CD4-positive, alpha-beta T cell (primary cell): ENCODE data around the gene TMEM26. TPM values are rescaled to one million over a fixed set of nuclear protein-coding genes. Genes with fewer than 3 reads are reported as not detected.
A peak's percentile ranks its signal among the peaks of the same experiment; 100 is the strongest.

Experiments
- ATAC-seq: fragments of 200-7000 bp; cut with Tn5 transposase; one replicate; pipeline ENCODE4 v1.10.0; 2022; ENCODE audit warnings: mild to moderate bottlenecking; ENCODE audit not compliant: poor library complexity
- CTCF ChIA-PET: fragments of 350-600 bp; sonication (Branson Sonifier 250); formaldehyde crosslinking; loops from one replicate; lab custom pipeline; 2021; ENCODE audit warnings: antibody characterized with exemption, inconsistent platforms; lab: Charles Lee
- POLR2A ChIA-PET: fragments of 350-600 bp; sonication (Branson Sonifier 250); formaldehyde crosslinking; loops from one replicate; lab custom pipeline; 2021; ENCODE audit warnings: antibody characterized with exemption, inconsistent platforms; lab: Charles Lee
- DNase-seq, 14 experiments: peaks; one replicate each; pipeline ENCODE4 v3.0.0-alpha.2; 2013 to 2020; ENCODE audit warnings: mixed read lengths in 2 of 14
- H3K27ac ChIP-seq, 2 donors: one replicate each; pipeline versions ENCODE4 v1.5.1 to v1.7.0; 2013; ENCODE audit warnings: low read length in 2 of 2, low read depth in 1 of 2, mild to moderate bottlenecking in 1 of 2
- H3K27me3 ChIP-seq, 2 experiments: 1 replicate in 1 of 2; 2 replicates in 1 of 2; pipeline versions ENCODE4 v1.6.1 to v1.7.0; 2013; ENCODE audit warnings: low read length in 2 of 2, control low read depth in 1 of 2, mild to moderate bottlenecking in 1 of 2, moderate library complexity in 1 of 2; ENCODE audit not compliant: insufficient read depth in 2 of 2, control insufficient read depth in 1 of 2
- H3K36me3 ChIP-seq: one replicate; pipeline ENCODE4 v1.6.1; 2013; ENCODE audit warnings: low read length, control low read depth; ENCODE audit not compliant: insufficient read depth
- H3K4me1 ChIP-seq: one replicate; pipeline ENCODE4 v1.6.1; 2013; ENCODE audit warnings: low read length, control low read depth; ENCODE audit not compliant: insufficient read depth
- H3K4me3 ChIP-seq: one replicate; pipeline ENCODE4 v1.5.1; 2013; ENCODE audit warnings: mild to moderate bottlenecking, low read length, moderate library complexity
- H3K9me3 ChIP-seq, 2 experiments: 1 replicate in 1 of 2; 2 replicates in 1 of 2; pipeline versions ENCODE4 v1.6.1 to v1.7.0; 2013; ENCODE audit warnings: low read length in 2 of 2, mild to moderate bottlenecking in 2 of 2, control low read depth in 1 of 2, moderate library complexity in 1 of 2; ENCODE audit not compliant: control insufficient read depth in 1 of 2, insufficient read depth in 1 of 2
- H3K27ac Mint-ChIP-seq: one replicate; pipeline ENCODE4 v1.8.0; 2020; ENCODE audit warnings: mixed read lengths
- H3K27me3 Mint-ChIP-seq: one replicate; pipeline ENCODE4 v1.8.0; 2021; ENCODE audit warnings: mixed read lengths
- H3K36me3 Mint-ChIP-seq: one replicate; pipeline ENCODE4 v1.8.0; 2021; ENCODE audit warnings: low read depth, mixed read lengths
- H3K4me1 Mint-ChIP-seq: one replicate; pipeline ENCODE4 v1.8.0; 2021; ENCODE audit warnings: low read depth, mixed read lengths
- H3K4me3 Mint-ChIP-seq: one replicate; pipeline ENCODE4 v1.8.0; 2020; ENCODE audit warnings: mild to moderate bottlenecking, mixed read lengths
- H3K9me3 Mint-ChIP-seq: one replicate; pipeline ENCODE4 v1.8.0; 2020; ENCODE audit warnings: mixed read lengths
- CTCF ChIP-seq: fragments of 200-600 bp; IDR thresholded peaks from one replicate; pipeline ENCODE4 v1.8.0; 2022; ENCODE audit warnings: antibody characterized with exemption, mild to moderate bottlenecking
- intact Hi-C, 2 experiments: fragments of 100-400 bp; cut with DNase I in 1 of 2; cut with micrococcal nuclease in 1 of 2; formaldehyde crosslinking; loops; one replicate each; pipeline versions ENCODE4 v1.15.1 to v1.9.0; 2023 to 2025; cut with DNase I, micrococcal nuclease
- total RNA-seq, 174 experiments: library from RNA in 2 of 174; stranded (reverse) in 2 of 174; gene quantifications; one replicate each; pipeline ENCODE4 v1.2.3 and lab custom pipeline; 2021 to 2026

TMEM26 gene
- total RNA-seq, 2 experiments from 2014 or later, result not detected

GRCh38 chr10:61487506-61487905, 34.3 kb upstream of the TMEM26 start:
- Histone ChIP-seq H3K36me3 (no peaks in the 10 kb centered on the region), H3K9me3 (no peaks in the 10 kb centered on the region), H3K4me3 (no peak overlapping the region), H3K4me1 (no peaks in the 10 kb centered on the region), H3K27me3 (no peaks in the 10 kb centered on the region), H3K27ac (no peak overlapping the region)
- ATAC-seq, result no peak
- Mint-ChIP-seq H3K27ac (no peak overlapping the region), H3K4me1 (no peaks in the 10 kb centered on the region), H3K27me3 (peaks cover 3% of the 10 kb centered on the region), H3K9me3 (no peaks in the 10 kb centered on the region), H3K36me3 (no peaks in the 10 kb centered on the region), H3K4me3 (no peak overlapping the region)
- CTCF ChIA-PET, result interaction anchor here (1.5 kb wide), 1 partner anchor 11 kb away, joined by 3 read pairs; no protein-coding TSS in a partner anchor
- no peak for DNase-seq
- intact Hi-C loops, result no loop called here
- TF ChIP-seq CTCF, result no peak
- POLR2A ChIA-PET, result no interaction called here

DNA sequence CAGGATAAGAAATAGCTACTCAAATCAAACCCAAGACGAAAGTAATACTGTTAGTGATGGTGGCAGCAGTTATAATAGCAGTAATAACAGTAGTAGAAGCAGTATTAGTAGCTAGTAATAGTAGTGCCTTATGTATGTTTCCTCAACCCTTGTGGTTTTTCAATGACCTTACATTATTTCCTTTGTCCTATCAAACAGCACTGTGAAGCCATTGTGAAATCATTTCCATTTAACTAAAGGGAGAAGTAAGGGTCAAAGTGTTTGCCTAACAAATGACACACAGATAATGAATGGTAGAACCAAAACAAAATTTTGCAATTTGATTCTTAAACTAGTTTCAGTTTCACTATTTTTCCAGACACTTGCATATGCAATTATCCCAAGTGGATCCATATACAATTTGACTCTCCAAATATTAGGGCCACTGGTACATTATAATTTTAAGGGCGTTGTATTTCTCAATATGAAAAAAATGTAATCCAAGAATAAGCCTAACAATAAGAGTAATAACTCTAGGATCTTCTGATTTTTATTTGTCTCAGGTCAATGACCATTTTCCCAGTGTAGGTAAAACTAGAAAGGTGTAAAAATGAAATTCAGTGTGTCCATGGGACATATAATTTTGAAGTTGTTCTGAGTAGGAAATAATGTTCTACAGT, 33.7 kb upstream of the TMEM26 start:
- Histone ChIP-seq H3K4me1 (no peaks in the 10 kb centered on the region), H3K4me3 (no peak overlapping the region), H3K27ac (no peak overlapping the region), H3K36me3 (no peaks in the 10 kb centered on the region), H3K9me3 (no peaks in the 10 kb centered on the region), H3K27me3 (no peaks in the 10 kb centered on the region)
- TF ChIP-seq CTCF, result no peak
- ChIA-PET POLR2A (no interaction called here), CTCF (interaction anchor here (1.5 kb wide), 1 partner anchor 11 kb away, joined by 3 read pairs; no protein-coding TSS in a partner anchor)
- no peaks in the 10 kb centered on the region for H3K4me1 Mint-ChIP-seq
- no peaks in the 10 kb centered on the region for H3K36me3 Mint-ChIP-seq
- no peaks in the 10 kb centered on the region for H3K9me3 Mint-ChIP-seq
- H3K4me3 Mint-ChIP-seq, result no peak overlapping the region
- intact Hi-C loops, result no loop called here
- peaks cover 3% of the 10 kb centered on the region for H3K27me3 Mint-ChIP-seq
- H3K27ac Mint-ChIP-seq, result no peak overlapping the region
- no peak for ATAC-seq
- peak in 3 of 14 experiments; percentile 3 to 30 (median 27) for DNase-seq

DNA sequence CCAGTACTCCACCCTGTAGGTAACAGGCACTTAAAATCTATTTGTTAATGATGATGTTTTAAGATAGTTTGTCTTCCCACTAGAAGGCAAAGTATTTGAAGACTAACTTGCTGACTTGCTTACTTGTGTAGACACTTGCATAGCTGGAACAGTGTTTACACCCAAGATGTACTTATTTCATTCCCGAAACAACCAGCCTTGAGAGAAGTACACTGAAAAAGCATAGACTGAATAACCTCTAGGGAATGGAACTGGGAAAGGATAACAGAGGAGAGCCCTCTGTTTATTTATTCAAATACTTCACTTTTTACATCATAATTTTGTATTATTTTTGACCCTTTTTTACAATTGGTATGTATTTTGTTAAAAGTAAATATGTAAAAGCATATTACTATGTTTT, 33.1 kb upstream of the TMEM26 start:
- no peak overlapping the region for H3K27ac Mint-ChIP-seq
- H3K9me3 ChIP-seq, result no peaks in the 10 kb centered on the region
- no peaks in the 10 kb centered on the region for H3K4me1 Mint-ChIP-seq
- no peaks in the 10 kb centered on the region for H3K9me3 Mint-ChIP-seq
- no peaks in the 10 kb centered on the region for H3K36me3 Mint-ChIP-seq
- H3K4me1 ChIP-seq, result no peaks in the 10 kb centered on the region
- H3K4me3 ChIP-seq, result no peak overlapping the region
- H3K36me3 ChIP-seq, result no peaks in the 10 kb centered on the region
- H3K27ac ChIP-seq, result no peak overlapping the region
- no peak for DNase-seq
- ChIA-PET POLR2A (no interaction called here), CTCF (interaction anchor here (1.5 kb wide), 1 partner anchor 10 kb away, joined by 3 read pairs; no protein-coding TSS in a partner anchor)
- no peaks in the 10 kb centered on the region for H3K27me3 ChIP-seq
- no peak overlapping the region for H3K4me3 Mint-ChIP-seq
- intact Hi-C loops, result no loop called here
- no peak for ATAC-seq
- no peak for TF ChIP-seq CTCF
- H3K27me3 Mint-ChIP-seq, result peaks cover 3% of the 10 kb centered on the region
